ENCODE results near the gene MEGF11. TPM values are rescaled to one million over a fixed set of nuclear protein-coding genes. Genes with fewer than 3 reads are reported as not detected.

Gene MEGF11
- total RNA-seq, 1 experiment from 2014 or later: 1.2 TPM

DNA sequence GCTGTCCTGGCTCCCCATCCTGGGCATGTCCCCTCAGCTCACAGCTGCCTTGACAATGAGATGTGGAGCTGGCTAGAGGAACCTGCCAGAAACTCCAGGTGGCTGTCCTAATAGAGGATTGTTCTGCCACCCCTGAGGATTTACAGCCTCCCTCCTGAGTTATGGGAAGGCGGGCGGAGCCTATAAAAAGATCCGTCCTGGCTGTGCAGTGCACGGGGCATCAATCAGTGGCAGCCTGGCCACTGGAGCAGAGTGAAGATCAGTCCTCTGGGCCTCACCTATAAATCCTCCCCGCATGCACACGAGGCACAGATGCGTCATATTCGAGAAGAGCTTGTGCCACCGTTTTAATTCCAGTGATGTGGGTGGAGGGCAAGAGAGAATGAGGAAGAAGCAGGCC, 90.0 kb downstream of the MEGF11 start:
- Mint-ChIP-seq H3K27me3 (ENCODE audit: low read depth) (no peaks in the 10 kb centered on the region; the same call in none of the 2 replicates), H3K4me3 (no peak overlapping the region), H3K4me1 (peaks cover 8 to 21% of the 10 kb centered on the region in 2 experiments), H3K9me3 (no peaks in the 10 kb centered on the region), H3K36me3 (ENCODE audit: insufficient read depth in 1 of 3, low read depth in 3 of 3) (no peaks in the 10 kb centered on the region; a peak in 2 of 7 replicates), H3K27ac (no peak overlapping the region)
- H3K27me3 ChIP-seq (ENCODE audit: insufficient read depth, low read length): no peaks in the 10 kb centered on the region
- no CpG with 5 or more reads among the region's 9 CpGs for WGBS (ENCODE audit: extremely low coverage, insufficient read length, low lambda C conversion rate)
- H4K20me1 ChIP-seq (ENCODE audit: control insufficient read depth, insufficient read depth, insufficient read length): no peaks in the 10 kb centered on the region
- no peak overlapping the region for H3K56ac ChIP-seq (ENCODE audit: insufficient read length, low read depth, low read length)
- no peak overlapping the region for H3T11ph ChIP-seq (ENCODE audit: low read length)
- no peaks in the 10 kb centered on the region for H3K79me2 ChIP-seq (ENCODE audit: insufficient read depth, low read length)
- no peaks in the 10 kb centered on the region for H3K9me3 ChIP-seq (ENCODE audit: control insufficient read depth, low read depth, low read length)
- TF ChIP-seq, protein P1, sequence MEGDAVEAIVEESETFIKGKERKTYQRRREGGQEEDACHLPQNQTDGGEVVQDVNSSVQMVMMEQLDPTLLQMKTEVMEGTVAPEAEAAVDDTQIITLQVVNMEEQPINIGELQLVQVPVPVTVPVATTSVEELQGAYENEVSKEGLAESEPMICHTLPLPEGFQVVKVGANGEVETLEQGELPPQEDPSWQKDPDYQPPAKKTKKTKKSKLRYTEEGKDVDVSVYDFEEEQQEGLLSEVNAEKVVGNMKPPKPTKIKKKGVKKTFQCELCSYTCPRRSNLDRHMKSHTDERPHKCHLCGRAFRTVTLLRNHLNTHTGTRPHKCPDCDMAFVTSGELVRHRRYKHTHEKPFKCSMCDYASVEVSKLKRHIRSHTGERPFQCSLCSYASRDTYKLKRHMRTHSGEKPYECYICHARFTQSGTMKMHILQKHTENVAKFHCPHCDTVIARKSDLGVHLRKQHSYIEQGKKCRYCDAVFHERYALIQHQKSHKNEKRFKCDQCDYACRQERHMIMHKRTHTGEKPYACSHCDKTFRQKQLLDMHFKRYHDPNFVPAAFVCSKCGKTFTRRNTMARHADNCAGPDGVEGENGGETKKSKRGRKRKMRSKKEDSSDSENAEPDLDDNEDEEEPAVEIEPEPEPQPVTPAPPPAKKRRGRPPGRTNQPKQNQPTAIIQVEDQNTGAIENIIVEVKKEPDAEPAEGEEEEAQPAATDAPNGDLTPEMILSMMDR (conservative IDR thresholded peaks at IDR 0.05): no peak
- H2BK20ac ChIP-seq (ENCODE audit: low read depth, low read length, poor library complexity, severe bottlenecking): no peak overlapping the region
- no peak overlapping the region for H3K23ac ChIP-seq (ENCODE audit: insufficient read length, low read depth, low read length)
- H3K23me2 ChIP-seq (ENCODE audit: insufficient read length, low read depth, low read length, poor library complexity, severe bottlenecking): no peaks in the 10 kb centered on the region
- no peaks in the 10 kb centered on the region for H3K79me1 ChIP-seq (ENCODE audit: insufficient read depth, low read depth, low read length, poor library complexity, severe bottlenecking)
- H3K4ac ChIP-seq (ENCODE audit: low read depth, low read length): no peak overlapping the region
- no peak overlapping the region for H4K5ac ChIP-seq (ENCODE audit: insufficient read length, low read depth, low read length)
- no peak overlapping the region for H2BK12ac ChIP-seq (ENCODE audit: insufficient read length, low read depth, low read length)
- no peak overlapping the region for H2AK5ac ChIP-seq (ENCODE audit: insufficient read length, low read length)
- no peak overlapping the region for H2BK120ac ChIP-seq (ENCODE audit: low read depth, low read length, poor library complexity, severe bottlenecking)
- no peak overlapping the region for H2AFZ ChIP-seq (ENCODE audit: low read length)
- H3K27ac ChIP-seq (ENCODE audit: insufficient read length, low read depth, low read length): no peak overlapping the region
- no peak overlapping the region for H4K91ac ChIP-seq (ENCODE audit: insufficient read length, low read depth, low read length)
- H3K18ac ChIP-seq (ENCODE audit: insufficient read length, low read depth, low read length): no peak overlapping the region
- no peak overlapping the region for H3K14ac ChIP-seq (ENCODE audit: insufficient read depth, low read length)
- H4K8ac ChIP-seq (replicated peaks; ENCODE audit: insufficient read length, low read depth, low read length): no peak overlapping the region
- no peak overlapping the region for H2BK5ac ChIP-seq (ENCODE audit: insufficient read length, low read length)
- no peak for DNase-seq
- no peaks in the 10 kb centered on the region for H3K4me1 ChIP-seq (ENCODE audit: insufficient read depth, low read length)
- H2BK15ac ChIP-seq (ENCODE audit: low read depth, low read length): no peak overlapping the region
- no peak overlapping the region for H3K9ac ChIP-seq (ENCODE audit: extremely low read depth, insufficient read length, low read length)
- H3K4me2 ChIP-seq (ENCODE audit: insufficient read depth, insufficient read length, low read length): no peak overlapping the region
